Activated naive CD4-positive, alpha-beta T cell treated with Interleukin-2 at 50 U/mL for 16 hours (primary cell): ENCODE measurements around the gene CYP2B6.
"Not testable (repeated sequence)": the region's sequence is repeated elsewhere in the genome, so short reads cannot be mapped to it uniquely, and the experiment has no call there.

Source experiments
- DNase-seq: peaks from one replicate; pipeline ENCODE4 v3.0.0-alpha.2; 2020

Gene CYP2B6

DNA sequence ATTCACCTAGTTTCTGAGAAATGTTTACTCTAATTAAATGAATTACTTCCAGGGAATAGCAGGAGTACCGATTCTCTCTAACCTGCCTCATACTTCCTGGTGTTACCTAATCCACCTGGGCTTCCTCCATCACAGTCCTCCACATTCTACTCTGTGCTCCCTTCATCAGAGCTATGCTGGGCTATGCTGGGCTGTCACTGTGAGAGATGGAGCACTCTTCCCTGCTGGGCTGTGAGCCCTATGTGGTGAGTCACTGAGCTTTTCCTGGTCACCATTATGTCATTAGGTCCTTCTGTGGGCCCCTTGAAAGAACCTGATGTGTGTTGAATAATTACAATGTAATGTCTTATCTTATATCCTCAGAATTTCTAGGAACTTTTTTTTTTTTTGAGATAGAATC is 54.0 kb downstream of the CYP2B6 start:
- DNase-seq, result not testable (repeated sequence)

DNA sequence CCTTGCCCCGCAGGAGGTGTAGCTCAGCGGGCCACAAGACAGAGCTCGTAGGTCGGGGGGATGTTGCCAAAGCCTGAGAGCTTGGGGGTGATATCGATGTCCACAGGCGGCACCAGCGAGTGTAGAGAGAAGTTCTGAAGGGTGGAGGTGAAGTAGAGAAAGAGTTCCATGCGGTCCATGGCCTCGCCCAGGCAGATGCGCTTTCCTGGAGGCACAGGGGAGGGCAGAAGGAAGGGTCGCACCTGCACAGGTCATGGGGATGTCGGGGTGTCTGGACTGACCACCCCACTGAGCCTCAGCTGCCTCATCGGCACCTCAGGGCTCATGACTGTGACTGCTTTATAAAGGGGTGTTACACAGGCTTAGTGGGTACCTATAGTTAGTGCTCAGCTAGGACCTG is 59.3 kb downstream of the CYP2B6 start:
- no peak for DNase-seq

DNA sequence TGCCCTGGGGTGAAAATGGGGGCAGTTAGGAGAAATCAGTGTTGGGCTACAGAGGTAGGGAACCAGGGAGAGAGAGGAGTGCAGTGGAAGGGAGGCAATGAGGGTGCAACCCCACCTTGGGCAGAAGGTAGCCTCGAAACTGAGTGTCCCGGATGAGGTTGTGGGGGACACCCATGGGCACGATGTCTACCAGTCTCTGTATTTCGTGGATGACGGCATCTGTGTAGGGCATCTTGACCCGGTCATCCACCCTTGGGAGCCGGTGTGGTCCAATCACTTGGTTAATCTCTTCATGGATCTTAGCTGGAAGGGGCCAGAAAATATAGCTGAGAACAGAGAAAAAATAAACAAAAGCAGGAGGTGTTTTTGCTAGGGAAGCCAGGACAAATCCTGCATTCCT is 61.1 kb downstream of the CYP2B6 start:
- not testable (repeated sequence) for DNase-seq

DNA sequence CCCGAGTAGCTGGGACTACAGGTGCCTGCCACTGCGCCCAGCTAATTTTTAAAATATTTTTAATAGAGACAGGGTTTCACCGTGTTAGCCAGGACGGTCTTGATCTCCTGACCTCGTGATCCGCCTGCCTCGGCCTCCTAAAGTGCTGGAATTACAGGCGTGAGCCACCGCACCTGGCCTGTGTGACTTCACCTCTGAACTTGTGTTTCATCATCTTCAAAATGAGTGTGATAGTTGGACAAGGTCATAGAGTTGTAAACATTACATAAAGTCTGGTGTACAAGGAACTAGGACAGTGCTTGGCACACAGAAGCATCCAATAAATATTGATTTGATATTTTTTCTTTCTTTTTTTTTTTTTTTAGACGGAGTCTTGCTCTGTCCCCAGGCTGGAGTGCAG is 62.2 kb downstream of the CYP2B6 start:
- DNase-seq, result not testable (repeated sequence)

DNA sequence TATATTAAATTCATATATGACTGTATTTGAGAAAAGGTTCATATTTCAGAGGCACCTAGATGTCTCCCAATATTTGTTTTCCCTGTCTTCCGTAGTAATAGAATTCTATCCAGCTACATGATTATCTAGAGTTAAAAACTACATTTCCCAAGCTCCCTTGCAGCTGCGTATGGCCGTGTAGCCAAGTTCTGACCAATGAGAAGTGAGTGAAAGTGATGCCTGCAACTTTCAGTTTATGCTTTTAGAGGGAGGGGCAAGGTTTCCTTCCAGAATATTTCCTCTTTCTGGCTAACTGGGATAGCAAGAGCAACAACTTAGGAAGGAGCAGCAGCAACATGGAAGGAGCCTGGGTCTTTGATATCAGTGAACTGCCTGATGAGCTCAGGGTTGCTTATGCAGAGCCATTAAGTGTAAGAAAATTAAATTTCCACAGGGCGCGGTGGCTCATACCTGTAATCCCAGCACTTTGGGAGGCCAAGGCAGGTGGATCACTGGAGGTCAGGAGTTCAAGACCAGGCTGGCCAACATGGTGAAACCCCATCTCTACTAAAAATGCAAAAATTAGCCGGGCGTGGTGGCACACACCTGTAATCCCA is 74.0 kb downstream of the CYP2B6 start:
- no peak for DNase-seq
